HepG2 (cell line): ENCODE data around the gene BCL2L2. TPM values are rescaled to one million over a fixed set of nuclear protein-coding genes. Genes with fewer than 3 reads are reported as not detected.

Experiments
- ARID2 ChIP-seq: sonication (generic); formaldehyde crosslinking; IDR thresholded peaks from 2 replicates; pipeline ENCODE4 v1.8.1; 2022; ENCODE audit warnings: mild to moderate bottlenecking, missing genetic modification reagents, borderline replicate concordance
- BATF2 ChIP-seq: sonication (generic); formaldehyde crosslinking; IDR thresholded peaks from 2 replicates; pipeline ENCODE4 v1.8.0; 2022; ENCODE audit warnings: mild to moderate bottlenecking, missing genetic modification reagents, moderate library complexity
- ELF4 ChIP-seq: sonication (generic); formaldehyde crosslinking; IDR thresholded peaks from 2 replicates; pipeline ENCODE4 v1.5.0; 2020; ENCODE audit warnings: missing genetic modification reagents, mild to moderate bottlenecking, moderate library complexity, borderline replicate concordance
- ESRRA ChIP-seq: sonication (generic); formaldehyde crosslinking; IDR thresholded peaks from 2 replicates; pipeline ENCODE4 v1.5.1; 2020; ENCODE audit warnings: mild to moderate bottlenecking, low read depth, missing genetic modification reagents
- IRX3 ChIP-seq: sonication (generic); formaldehyde crosslinking; IDR thresholded peaks from 2 replicates; pipeline ENCODE4 v1.8.1; 2023; ENCODE audit warnings: mild to moderate bottlenecking, low read depth, missing genetic modification reagents, borderline replicate concordance
- MTF1 ChIP-seq: sonication (generic); formaldehyde crosslinking; IDR thresholded peaks from 2 replicates; pipeline ENCODE4 v1.5.0; 2020; ENCODE audit warnings: missing genetic modification reagents
- NFYC ChIP-seq: IDR thresholded peaks from 2 replicates; pipeline ENCODE4 v1.6.1; 2016; ENCODE audit warnings: missing genetic modification reagents, missing compliant biosample characterization
- NKX3-1 ChIP-seq: sonication (generic); formaldehyde crosslinking; IDR thresholded peaks from 2 replicates; pipeline ENCODE4 v1.5.0; 2020; ENCODE audit warnings: missing genetic modification reagents
- PAXIP1 ChIP-seq: sonication (generic); formaldehyde crosslinking; conservative IDR thresholded peaks from 2 replicates; pipeline ENCODE4 v1.4.0; 2020; ENCODE audit warnings: mild to moderate bottlenecking, missing genetic modification reagents, moderate library complexity
- POGK ChIP-seq: sonication (generic); formaldehyde crosslinking; conservative IDR thresholded peaks from 2 replicates; pipeline ENCODE4 v1.8.0; 2022; ENCODE audit warnings: mild to moderate bottlenecking, moderate library complexity, missing genetic modification reagents
- SOX5 ChIP-seq: IDR thresholded peaks from 2 replicates; pipeline ENCODE4 v1.6.1; 2016; ENCODE audit warnings: borderline replicate concordance
- SUZ12 ChIP-seq: fragments of 150-350 bp; IDR thresholded peaks from 2 replicates; pipeline ENCODE4 v1.6.1; 2014; ENCODE audit warnings: low read depth, low read length
- TRAFD1 ChIP-seq: sonication (generic); formaldehyde crosslinking; IDR thresholded peaks from 2 replicates; pipeline ENCODE4 v1.5.1; 2020; ENCODE audit warnings: missing genetic modification reagents, mild to moderate bottlenecking, borderline replicate concordance
- ZBTB8A ChIP-seq: sonication (generic); formaldehyde crosslinking; IDR thresholded peaks from 2 replicates; pipeline ENCODE4 v1.4.0; 2020; ENCODE audit warnings: mild to moderate bottlenecking, low read depth, missing genetic modification reagents, borderline replicate concordance
- ZMAT3 ChIP-seq: sonication (generic); formaldehyde crosslinking; conservative IDR thresholded peaks from 2 replicates; pipeline ENCODE4 v1.7.0; 2021; ENCODE audit warnings: missing genetic modification reagents
- ZNF280D ChIP-seq: sonication (generic); formaldehyde crosslinking; IDR thresholded peaks from 2 replicates; pipeline ENCODE4 v1.5.1; 2020; ENCODE audit warnings: mild to moderate bottlenecking, missing genetic modification reagents
- polyA plus RNA-seq, 8 experiments: library from polyadenylated mRNA; depleted of rRNA in 3 of 8; stranded (reverse) in 7 of 8; unstranded in 1 of 8; fragments of >200 nt; fragmentation: Illumina TruSeq in 4 of 8; extraction: Trizol in 4 of 8; gene quantifications; 2 replicates each; pipeline versions ENCODE4 v1.2.1 to v1.2.3, GENCODE V29; 2011 to 2016; ENCODE audit warnings: low read depth in 4 of 8, missing spikeins in 1 of 8, mixed read lengths in 1 of 8; ENCODE audit not compliant: insufficient read depth in 1 of 8
- total RNA-seq, 5 experiments: library from RNA; depleted of rRNA; stranded (reverse); fragments of >200 nt; fragmentation: Illumina TruSeq; extraction: Trizol; gene quantifications; 2 replicates each; pipeline ENCODE4 v1.2.3, GENCODE V29; 2016; ENCODE audit warnings: low read depth in 1 of 5

The BCL2L2 gene
- total and polyA plus RNA-seq, 2 of the 13 experiments (the other 11 are each of a cell fraction or from before 2014, with no cell fraction given), result 28.1 to 49.8 TPM

GRCh38 chr14:23294734-23295561 lies 11.7 kb upstream of the BCL2L2 start (continued):
- no peak for TF ChIP-seq ELF4 (CRISPR knock-in tag)
- TF ChIP-seq ZMAT3 (CRISPR knock-in tag), result 0 out of 2 replicates have a peak, but pooled peaks have one; percentile 52
- TF ChIP-seq SUZ12, result no peak
- TF ChIP-seq POGK (CRISPR knock-in tag), result no peak
- no peak for TF ChIP-seq NFYC
- TF ChIP-seq BATF2 (CRISPR knock-in tag), result peak; percentile 63; the same call in 1 of the 2 replicates
- no peak for TF ChIP-seq ARID2 (CRISPR knock-in tag)
- no peak for TF ChIP-seq SOX5 (CRISPR knock-in tag)
- peak; percentile 42; the same call in 1 of the 2 replicates for TF ChIP-seq NKX3-1 (CRISPR knock-in tag)
- TF ChIP-seq IRX3 (CRISPR knock-in tag), result no peak
- TF ChIP-seq ZNF280D (CRISPR knock-in tag), result no peak
- no peak for TF ChIP-seq PAXIP1 (CRISPR knock-in tag)
- no peak for TF ChIP-seq ESRRA (CRISPR knock-in tag)
- no peak for TF ChIP-seq MTF1
- TF ChIP-seq ZBTB8A (CRISPR knock-in tag), result no peak
- TF ChIP-seq TRAFD1 (CRISPR knock-in tag), result no peak
